Transverse colon (tissue), 3 donors: ENCODE data around the gene CHCHD10.

ENCODE experiments used
- EP300 ChIP-seq: sonication (generic); formaldehyde crosslinking; IDR thresholded peaks from one replicate; pipeline ENCODE4 v1.6.1; 2017; ENCODE audit warnings: antibody characterized with exemption, low read depth
- POLR2A ChIP-seq: fragments of 450-650 bp; IDR thresholded peaks from one replicate; pipeline ENCODE4 v1.6.1; 2016; ENCODE audit warnings: antibody characterized with exemption, mild to moderate bottlenecking, moderate library complexity
- TF ChIP-seq, protein P1 (sequence below), 5 experiments: fragments of 200-600 bp in 3 of 5; fragments of 450-650 bp in 2 of 5; sonication (generic) in 3 of 5; IDR thresholded peaks; 1 replicate in 2 of 5; 2 replicates in 3 of 5; pipeline ENCODE4 v1.5.1; 2016 to 2017; ENCODE audit warnings: antibody characterized with exemption in 5 of 5, inconsistent platforms in 3 of 5, mild to moderate bottlenecking in 2 of 5, moderate library complexity in 1 of 5

DNA sequence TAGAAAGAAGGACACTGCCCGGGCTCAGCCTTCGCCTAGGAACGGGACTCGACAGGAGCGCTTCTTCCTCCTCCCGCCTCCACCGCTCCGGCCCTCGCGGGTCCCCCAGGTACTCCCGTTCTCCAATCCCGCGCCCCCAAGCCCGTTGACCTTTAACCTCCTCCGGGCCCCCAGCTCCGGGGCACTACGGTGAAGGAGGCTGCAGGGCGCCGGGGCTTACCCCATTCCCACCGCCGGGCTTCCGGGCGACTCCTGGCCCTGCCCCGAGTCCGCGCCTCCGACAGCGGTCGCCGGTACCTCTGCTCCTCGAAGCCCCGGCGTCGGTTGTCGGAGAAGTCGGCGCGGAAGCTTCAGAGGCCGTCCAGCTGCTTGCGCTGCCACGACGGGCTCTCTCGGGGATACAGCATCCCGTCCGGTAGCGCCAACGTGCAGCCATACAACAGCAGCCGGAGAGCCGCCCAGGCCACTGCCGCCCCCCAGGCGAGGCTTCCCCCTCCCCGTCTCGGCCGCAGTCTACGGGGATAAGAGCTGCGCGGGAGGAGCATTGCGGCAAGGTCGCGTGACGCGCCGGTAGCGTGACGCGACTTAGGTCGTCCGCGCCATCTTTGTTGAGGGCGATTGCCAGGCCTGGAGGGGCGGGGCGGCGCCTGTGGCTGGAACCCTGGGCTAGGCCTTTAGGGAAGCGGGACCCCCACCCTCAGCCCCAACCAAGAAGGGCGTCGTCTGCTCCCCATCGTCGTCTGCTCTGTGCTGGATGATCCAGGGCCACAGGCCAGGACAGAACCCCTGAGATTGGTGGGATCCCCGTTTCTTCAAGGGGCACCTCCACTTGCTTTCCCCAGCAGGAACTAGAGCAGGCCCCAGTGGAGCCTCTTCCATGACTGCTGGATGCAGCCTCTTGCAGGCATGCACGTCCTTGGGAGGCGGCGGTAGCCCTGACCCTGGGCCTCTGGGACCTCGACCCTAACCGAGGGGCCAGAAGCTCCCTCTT, 50.7 kb downstream of the CHCHD10 start:
- TF ChIP-seq, protein P1, sequence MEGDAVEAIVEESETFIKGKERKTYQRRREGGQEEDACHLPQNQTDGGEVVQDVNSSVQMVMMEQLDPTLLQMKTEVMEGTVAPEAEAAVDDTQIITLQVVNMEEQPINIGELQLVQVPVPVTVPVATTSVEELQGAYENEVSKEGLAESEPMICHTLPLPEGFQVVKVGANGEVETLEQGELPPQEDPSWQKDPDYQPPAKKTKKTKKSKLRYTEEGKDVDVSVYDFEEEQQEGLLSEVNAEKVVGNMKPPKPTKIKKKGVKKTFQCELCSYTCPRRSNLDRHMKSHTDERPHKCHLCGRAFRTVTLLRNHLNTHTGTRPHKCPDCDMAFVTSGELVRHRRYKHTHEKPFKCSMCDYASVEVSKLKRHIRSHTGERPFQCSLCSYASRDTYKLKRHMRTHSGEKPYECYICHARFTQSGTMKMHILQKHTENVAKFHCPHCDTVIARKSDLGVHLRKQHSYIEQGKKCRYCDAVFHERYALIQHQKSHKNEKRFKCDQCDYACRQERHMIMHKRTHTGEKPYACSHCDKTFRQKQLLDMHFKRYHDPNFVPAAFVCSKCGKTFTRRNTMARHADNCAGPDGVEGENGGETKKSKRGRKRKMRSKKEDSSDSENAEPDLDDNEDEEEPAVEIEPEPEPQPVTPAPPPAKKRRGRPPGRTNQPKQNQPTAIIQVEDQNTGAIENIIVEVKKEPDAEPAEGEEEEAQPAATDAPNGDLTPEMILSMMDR (IDR thresholded peaks at IDR 0.05), result no peak
- TF ChIP-seq POLR2A (peak; percentile 84), EP300 (no peak)
